HepG2 (cell line): ENCODE data around the gene MPIG6B. TPM values are rescaled to one million over a fixed set of nuclear protein-coding genes. Genes with fewer than 3 reads are reported as not detected.

Source experiments
- AKNA ChIP-seq: sonication (generic); formaldehyde crosslinking; IDR thresholded peaks from 2 replicates; pipeline ENCODE4 v1.4.0; 2020; ENCODE audit warnings: missing genetic modification reagents, borderline replicate concordance
- BCLAF1 ChIP-seq: fragments of 450-650 bp; IDR thresholded peaks from 2 replicates; pipeline ENCODE4 v1.6.1; 2017; ENCODE audit warnings: mild to moderate bottlenecking
- GTF3A ChIP-seq: sonication (generic); formaldehyde crosslinking; conservative IDR thresholded peaks from 2 replicates; pipeline ENCODE4 v1.4.0; 2020; ENCODE audit warnings: mild to moderate bottlenecking, missing genetic modification reagents
- HDAC1 ChIP-seq: sonication (generic); formaldehyde crosslinking; IDR thresholded peaks from 2 replicates; pipeline ENCODE4 v1.5.1; 2020; ENCODE audit warnings: mild to moderate bottlenecking, missing genetic modification reagents
- HMG20A ChIP-seq: IDR thresholded peaks from 2 replicates; pipeline ENCODE4 v1.6.1; 2016; ENCODE audit warnings: borderline replicate concordance
- RXRA ChIP-seq: sonication (generic); formaldehyde crosslinking; IDR thresholded peaks from 2 replicates; pipeline ENCODE4 v1.5.1; 2020; ENCODE audit warnings: missing genetic modification reagents
- ZBTB14 ChIP-seq: sonication (generic); formaldehyde crosslinking; IDR thresholded peaks from 2 replicates; pipeline ENCODE4 v1.4.0; 2020; ENCODE audit warnings: missing genetic modification reagents
- ZBTB49 ChIP-seq: sonication (generic); formaldehyde crosslinking; IDR thresholded peaks from 2 replicates; pipeline ENCODE4 v1.4.0; 2020; ENCODE audit warnings: missing genetic modification reagents, borderline replicate concordance
- ZIK1 ChIP-seq: sonication (generic); formaldehyde crosslinking; IDR thresholded peaks from 2 replicates; pipeline ENCODE4 v1.5.0; 2020; ENCODE audit warnings: mild to moderate bottlenecking, low read depth, missing genetic modification reagents, borderline replicate concordance
- ZNF24 ChIP-seq: fragments of 450-650 bp; IDR thresholded peaks from 2 replicates; pipeline ENCODE4 v1.6.1; 2017; ENCODE audit warnings: antibody characterized with exemption, mild to moderate bottlenecking
- ZNF574 ChIP-seq: sonication (generic); formaldehyde crosslinking; IDR thresholded peaks from 2 replicates; pipeline ENCODE4 v1.4.0; 2020; ENCODE audit warnings: missing genetic modification reagents
- ZNF720 ChIP-seq: sonication (generic); formaldehyde crosslinking; IDR thresholded peaks from 2 replicates; pipeline ENCODE4 v1.4.0; 2020; ENCODE audit warnings: missing genetic modification reagents
- ZSCAN5A ChIP-seq: sonication (generic); formaldehyde crosslinking; IDR thresholded peaks from 2 replicates; pipeline ENCODE4 v1.8.0; 2022; ENCODE audit warnings: mild to moderate bottlenecking, missing genetic modification reagents, borderline replicate concordance
- polyA plus RNA-seq, 8 experiments: library from polyadenylated mRNA; depleted of rRNA in 3 of 8; stranded (reverse) in 7 of 8; unstranded in 1 of 8; fragments of >200 nt; fragmentation: Illumina TruSeq in 4 of 8; extraction: Trizol in 4 of 8; gene quantifications; 2 replicates each; pipeline versions ENCODE4 v1.2.1 to v1.2.3, GENCODE V29; 2011 to 2016; ENCODE audit warnings: low read depth in 4 of 8, missing spikeins in 1 of 8, mixed read lengths in 1 of 8; ENCODE audit not compliant: insufficient read depth in 1 of 8
- total RNA-seq, 5 experiments: library from RNA; depleted of rRNA; stranded (reverse); fragments of >200 nt; fragmentation: Illumina TruSeq; extraction: Trizol; gene quantifications; 2 replicates each; pipeline ENCODE4 v1.2.3, GENCODE V29; 2016; ENCODE audit warnings: low read depth in 1 of 5

The MPIG6B gene
- total and polyA plus RNA-seq, 2 of the 13 experiments (the other 11 are each of a cell fraction or from before 2014, with no cell fraction given): not detected

GRCh38 chr6:31736768-31737314 lies 13.7 kb downstream of the MPIG6B start (continued):
- TF ChIP-seq ZBTB49 (CRISPR knock-in tag) (peak; percentile 42; the same call in 1 of the 2 replicates), ZBTB14 (CRISPR knock-in tag) (no peak), ZNF24 (no peak), GTF3A (CRISPR knock-in tag) (no peak), HMG20A (CRISPR knock-in tag) (no peak; the same call in 1 of the 2 replicates), ZSCAN5A (CRISPR knock-in tag) (no peak), ZNF574 (CRISPR knock-in tag) (no peak), HDAC1 (CRISPR knock-in tag) (no peak), BCLAF1 (no peak), AKNA (CRISPR knock-in tag) (no peak), ZIK1 (CRISPR knock-in tag) (no peak; the same call in 1 of the 2 replicates), RXRA (no peak; the same call in 1 of the 2 replicates), ZNF720 (CRISPR knock-in tag) (no peak)
